Stimulated activated naive CD4-positive, alpha-beta T cell treated with Interleukin-2 at 50 U/mL for 16 hours (primary cell): ENCODE measurements around the gene HPCAL1.
"Not testable (repeated sequence)": the region's sequence is repeated elsewhere in the genome, so short reads cannot be mapped to it uniquely, and the experiment has no call there.

ENCODE experiments used
- DNase-seq: peaks from one replicate; lab custom pipeline; 2025; lab: John Stamatoyannopoulos, UW

The HPCAL1 gene

GRCh38 chr2:10285191-10285555 is 17.5 kb upstream of the HPCAL1 start:
- DNase-seq = no peak

GRCh38 chr2:10285556-10286198 is 17.0 kb upstream of the HPCAL1 start:
- no peak for DNase-seq

- DNase-seq = no peak
Observed at GRCh38 chr2:10286216-10287037, 16.3 kb upstream of the HPCAL1 start.

- DNase-seq = no peak
Observed at GRCh38 chr2:10287761-10288160, 14.9 kb upstream of the HPCAL1 start.

- no peak for DNase-seq
Observed at GRCh38 chr2:10288606-10289005, 14.1 kb upstream of the HPCAL1 start.

- DNase-seq = no peak
Observed at GRCh38 chr2:10289352-10289751, 13.4 kb upstream of the HPCAL1 start.

- no peak for DNase-seq
Observed at GRCh38 chr2:10289891-10290290, 12.8 kb upstream of the HPCAL1 start.

- not testable (repeated sequence) for DNase-seq
Observed at GRCh38 chr2:10291376-10291775, 11.3 kb upstream of the HPCAL1 start.

- no peak for DNase-seq
Observed at GRCh38 chr2:10292033-10292432, 10.7 kb upstream of the HPCAL1 start.

GRCh38 chr2:10293603-10294002 is 9.1 kb upstream of the HPCAL1 start:
- no peak for DNase-seq

GRCh38 chr2:10294077-10294476 is 8.6 kb upstream of the HPCAL1 start:
- DNase-seq = no peak

- DNase-seq = not testable (repeated sequence)
Observed at GRCh38 chr2:10295649-10296048, 7.1 kb upstream of the HPCAL1 start.

- no peak for DNase-seq
Observed at GRCh38 chr2:10296142-10296541, 6.6 kb upstream of the HPCAL1 start.

- DNase-seq = no peak
Observed at GRCh38 chr2:10297191-10297830, 5.4 kb upstream of the HPCAL1 start.

- DNase-seq = peak; percentile 56
Observed at GRCh38 chr2:10297959-10298531, 4.7 kb upstream of the HPCAL1 start.

GRCh38 chr2:10298777-10299176 is 3.9 kb upstream of the HPCAL1 start:
- DNase-seq = not testable (repeated sequence)

- no peak for DNase-seq
Observed at GRCh38 chr2:10300328-10300920, 2.3 kb upstream of the HPCAL1 start.

- no peak for DNase-seq
Observed at GRCh38 chr2:10300997-10301940, 1.4 kb upstream of the HPCAL1 start.

GRCh38 chr2:10301941-10302478 is 694 bp upstream of the HPCAL1 start:
- DNase-seq = no peak

- DNase-seq = no peak
Observed at GRCh38 chr2:10303181-10303693, 533 bp downstream of the HPCAL1 start.
